ENCODE measurements around the gene TPST2. TPM values are rescaled to one million over a fixed set of nuclear protein-coding genes. Genes with fewer than 3 reads are reported as not detected.

The TPST2 gene
- total RNA-seq, 4 donors from 2014 or later: 26.8 to 47.9 (median 38.5) TPM

DNA sequence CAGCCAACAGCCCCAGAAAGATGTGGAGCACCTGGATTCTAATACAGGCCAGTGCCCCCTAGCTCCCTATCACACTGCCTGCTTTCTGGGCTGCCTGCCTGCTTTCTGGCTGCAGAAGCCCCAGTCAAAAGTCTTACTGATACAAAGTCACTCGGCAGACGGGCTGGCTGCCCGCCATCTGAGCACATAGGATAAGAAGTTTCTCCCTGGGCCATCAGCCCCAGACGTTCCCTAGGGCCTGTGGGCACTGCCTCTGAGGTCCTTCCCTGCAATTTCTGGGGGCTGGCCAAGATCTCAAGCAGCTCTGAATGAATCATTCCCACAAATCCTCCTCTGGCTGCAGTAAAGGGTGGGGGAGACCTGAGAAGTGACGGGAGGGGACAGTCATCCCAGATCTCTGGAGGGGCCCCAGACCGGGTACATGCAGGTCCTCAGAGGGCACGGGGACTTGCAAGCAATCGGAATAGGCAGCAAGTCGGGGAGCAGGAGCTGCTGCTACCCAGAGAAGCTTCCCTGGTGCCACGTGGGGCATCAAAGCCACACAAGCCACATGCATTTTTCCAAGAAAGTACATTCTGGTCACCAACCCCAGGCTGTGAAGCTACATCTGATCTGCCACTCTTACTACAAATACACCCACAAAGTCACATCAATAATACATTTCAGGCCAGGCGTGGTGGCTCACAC lies 4.7 kb downstream of the TPST2 start:
- Histone ChIP-seq H3K4me1 (peaks cover 0 to 23% (median under 1%) of the 10 kb centered on the region in 4 donors), H3K4me3 (no peak overlapping the region), H3K27ac (no peak overlapping the region), H3K9me3 (no peaks in the 10 kb centered on the region), H3K27me3 (no peaks in the 10 kb centered on the region), H3K36me3 (no peaks in the 10 kb centered on the region)
- no peak for DNase-seq
- TF ChIP-seq POLR2A (IDR thresholded peaks at IDR 0.05) (no peak), CTCF (IDR thresholded peaks at IDR 0.05) (no peak)

GRCh38 chr22:26584010-26584409 lies 5.9 kb downstream of the TPST2 start:
- no peak for TF ChIP-seq CTCF (IDR thresholded peaks at IDR 0.05)
- TF ChIP-seq POLR2A (IDR thresholded peaks at IDR 0.05): no peak
- Histone ChIP-seq H3K9me3 (no peaks in the 10 kb centered on the region), H3K4me3 (no peak overlapping the region), H3K27me3 (no peaks in the 10 kb centered on the region), H3K4me1 (peaks cover 0 to 20% (median 8%) of the 10 kb centered on the region in 4 donors), H3K27ac (no peak overlapping the region), H3K36me3 (no peaks in the 10 kb centered on the region)
- no peak for DNase-seq

DNA sequence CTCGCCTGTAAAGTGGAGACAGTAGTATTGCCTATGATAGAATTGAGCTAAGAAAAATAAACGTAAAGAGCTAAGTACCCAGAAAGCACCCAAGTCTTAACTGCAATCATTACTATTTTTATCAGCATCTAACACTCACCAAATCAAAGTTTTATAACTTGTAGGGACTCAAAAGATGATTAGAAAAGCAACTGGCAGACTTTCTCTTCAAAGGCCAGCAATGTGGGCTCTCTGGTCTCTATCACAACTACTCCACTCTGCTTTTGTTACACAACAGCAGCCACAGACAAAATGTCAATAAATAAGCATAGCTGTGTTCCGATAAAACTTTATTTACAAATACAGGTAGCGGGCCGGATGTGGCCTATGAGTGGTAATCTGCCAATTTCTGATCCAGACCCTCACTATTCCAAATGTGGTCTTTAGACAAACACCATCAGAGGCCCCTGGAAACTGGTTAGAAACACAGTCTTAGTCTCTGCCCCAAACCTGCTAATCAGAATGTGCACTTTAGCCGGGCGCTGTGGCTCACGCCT lies 8.2 kb downstream of the TPST2 start:
- H3K36me3 ChIP-seq: no peaks in the 10 kb centered on the region
- DNase-seq: no peak
- no peak overlapping the region for H3K4me3 ChIP-seq
- TF ChIP-seq CTCF (IDR thresholded peaks at IDR 0.05) (no peak), POLR2A (IDR thresholded peaks at IDR 0.05) (no peak)
- H3K4me1 ChIP-seq: peaks cover 0 to 12% (median 9%) of the 10 kb centered on the region in 4 donors
- H3K27ac ChIP-seq: no peak overlapping the region
- no peaks in the 10 kb centered on the region for H3K27me3 ChIP-seq
- no peaks in the 10 kb centered on the region for H3K9me3 ChIP-seq

DNA sequence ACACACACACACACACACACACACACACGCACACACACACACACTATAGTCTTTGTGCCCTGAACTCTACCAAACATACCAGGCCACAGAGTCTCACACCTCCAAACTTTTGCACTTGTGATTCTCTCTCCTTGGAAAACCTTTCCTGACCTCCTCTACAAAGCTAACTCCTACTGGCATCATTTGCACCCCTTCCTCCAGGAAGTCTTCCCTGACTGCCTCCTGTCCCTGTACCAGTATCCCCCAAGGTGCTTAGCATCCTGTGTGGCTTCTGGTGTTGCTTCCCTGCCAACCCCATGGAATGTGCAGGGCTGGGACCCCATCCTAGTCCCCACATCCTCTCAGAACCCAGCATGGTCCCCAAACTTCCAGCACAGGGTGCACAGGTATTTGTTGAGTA lies 8.9 kb downstream of the TPST2 start:
- no peak for DNase-seq
- no peak overlapping the region for H3K27ac ChIP-seq

DNA sequence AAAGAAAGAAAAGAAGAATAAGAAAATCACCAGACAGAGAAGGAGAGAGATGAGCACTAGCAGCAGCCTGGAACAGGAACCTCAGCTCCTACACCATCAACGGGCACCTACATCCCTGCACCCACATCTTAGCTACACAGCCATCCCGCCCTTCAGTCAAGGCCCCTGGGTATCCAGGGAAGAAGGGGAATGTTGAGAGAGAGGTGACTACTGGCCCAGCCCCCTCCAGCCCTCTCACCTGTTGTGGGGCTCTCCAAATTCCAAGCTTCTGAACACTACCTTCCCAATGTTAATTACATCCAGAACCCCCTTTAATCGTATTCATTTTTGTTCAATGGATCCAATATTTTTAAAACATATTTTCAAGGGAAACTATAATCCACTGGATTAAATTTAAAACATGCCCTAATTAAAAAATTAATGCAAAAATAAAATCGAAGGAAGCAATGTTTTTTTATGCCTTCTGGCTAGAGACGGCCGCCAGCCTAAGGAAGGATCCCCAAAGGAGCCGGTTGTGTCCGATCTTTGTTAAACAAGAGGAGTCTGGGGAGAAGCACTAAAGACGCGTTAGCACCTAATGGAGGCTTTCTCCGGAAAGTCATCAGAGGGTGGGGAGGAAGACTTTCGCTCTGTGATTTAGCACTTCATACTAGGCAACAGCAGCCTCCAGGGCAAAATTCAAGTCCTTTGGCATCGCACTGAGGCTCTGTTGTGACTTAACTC lies 9.5 kb downstream of the TPST2 start:
- H3K4me3 ChIP-seq: peak overlapping the region in 1 of 4 donors; percentile 26
- H3K27ac ChIP-seq: peak overlapping the region in 2 of 4 donors; percentile 42 to 81
- no peaks in the 10 kb centered on the region for H3K36me3 ChIP-seq
- peaks cover 0 to 12% (median 6%) of the 10 kb centered on the region in 4 donors for H3K4me1 ChIP-seq
- TF ChIP-seq CTCF (IDR thresholded peaks at IDR 0.05): no peak
- TF ChIP-seq POLR2A (IDR thresholded peaks at IDR 0.05): no peak
- H3K9me3 ChIP-seq: no peaks in the 10 kb centered on the region
- no peak for DNase-seq
- H3K27me3 ChIP-seq: no peaks in the 10 kb centered on the region

More for the DNA sequence above, 8.9 kb downstream of the TPST2 start:
- H3K4me3 ChIP-seq: no peak overlapping the region
- H3K36me3 ChIP-seq: no peaks in the 10 kb centered on the region
- TF ChIP-seq CTCF (IDR thresholded peaks at IDR 0.05): no peak
- TF ChIP-seq POLR2A (IDR thresholded peaks at IDR 0.05): no peak
- no peaks in the 10 kb centered on the region for H3K9me3 ChIP-seq
- no peaks in the 10 kb centered on the region for H3K27me3 ChIP-seq
- H3K4me1 ChIP-seq: peaks cover 0 to 12% (median 7%) of the 10 kb centered on the region in 4 donors

All from Peyer's patch (tissue), 4 donors.